ENCODE results near the gene FSTL4. TPM values are rescaled to one million over a fixed set of nuclear protein-coding genes. Genes with fewer than 3 reads are reported as not detected.

The FSTL4 gene
- polyA plus RNA-seq, 1 of the 3 experiments (the other 2 are of a cell fraction) = not detected

DNA sequence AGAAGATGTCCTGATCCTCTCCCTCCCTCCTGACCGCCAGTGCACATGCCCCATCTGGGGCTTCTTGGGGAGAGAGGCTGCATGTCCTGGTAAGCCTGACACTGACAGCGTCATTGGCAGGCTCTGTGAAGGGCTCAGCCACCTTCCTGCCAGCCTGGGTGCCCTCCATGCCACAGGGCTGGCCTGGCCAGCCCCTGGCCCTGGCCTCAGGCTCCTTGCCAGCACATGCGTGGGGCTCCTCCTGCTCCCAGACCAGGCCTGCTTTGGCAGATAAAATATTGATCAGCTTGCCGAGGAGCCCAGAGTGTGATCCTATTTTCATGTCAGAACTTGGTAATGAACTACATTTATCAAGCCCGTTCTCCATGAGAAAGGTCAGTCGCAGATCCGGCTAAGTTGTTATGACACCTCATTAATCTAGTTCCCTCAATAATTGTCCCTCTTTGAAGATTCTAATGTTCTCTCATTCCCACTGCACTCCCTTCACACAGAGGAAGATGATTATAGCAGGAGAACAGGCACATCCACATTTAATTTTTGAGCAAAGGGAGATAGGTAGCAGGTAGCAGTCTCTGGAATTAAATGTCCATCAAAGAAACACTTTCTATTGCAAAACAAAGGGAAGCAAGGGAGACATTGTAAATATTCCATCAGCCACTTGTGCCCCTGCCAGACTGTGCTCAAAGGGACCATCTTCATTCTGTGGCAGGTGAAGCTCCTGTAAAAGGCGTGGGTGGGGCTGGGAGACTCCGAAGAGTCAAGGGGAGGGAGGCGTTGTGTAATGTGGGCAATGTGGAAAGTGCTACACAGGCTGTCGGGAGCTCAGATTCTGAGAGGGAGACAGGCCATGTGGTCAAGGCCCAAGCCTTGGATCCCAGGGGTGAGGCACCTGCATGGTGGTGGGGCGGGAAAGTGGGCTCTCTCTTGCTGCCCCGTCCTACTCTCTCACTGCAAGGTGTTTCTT is 288.6 kb downstream of the FSTL4 start:
- no peak overlapping the region for H3K4me3 ChIP-seq (ENCODE audit: low read depth in 2 of 2, low read length in 1 of 2)
- H3K4me1 ChIP-seq (ENCODE audit: control insufficient read depth in 1 of 2, insufficient read depth in 2 of 2, low read depth in 1 of 2, low read length in 1 of 2) = peaks cover 0 to 4% of the 10 kb centered on the region in 2 experiments; a peak in 1 of 4 replicates
- no peaks in the 10 kb centered on the region for H3K27me3 ChIP-seq (ENCODE audit: insufficient read depth)
- no peaks in the 10 kb centered on the region for H3F3A ChIP-seq (replicated peaks; ENCODE audit: insufficient read depth)
- H3K4me2 ChIP-seq = no peak overlapping the region
- H3K79me2 ChIP-seq (ENCODE audit: insufficient read depth) = no peaks in the 10 kb centered on the region
- no peaks in the 10 kb centered on the region for H3K36me3 ChIP-seq (replicated peaks in 1 of 2; ENCODE audit: control insufficient read depth in 1 of 2, insufficient read depth in 2 of 2, low read length in 1 of 2)
- TF ChIP-seq, protein P1, sequence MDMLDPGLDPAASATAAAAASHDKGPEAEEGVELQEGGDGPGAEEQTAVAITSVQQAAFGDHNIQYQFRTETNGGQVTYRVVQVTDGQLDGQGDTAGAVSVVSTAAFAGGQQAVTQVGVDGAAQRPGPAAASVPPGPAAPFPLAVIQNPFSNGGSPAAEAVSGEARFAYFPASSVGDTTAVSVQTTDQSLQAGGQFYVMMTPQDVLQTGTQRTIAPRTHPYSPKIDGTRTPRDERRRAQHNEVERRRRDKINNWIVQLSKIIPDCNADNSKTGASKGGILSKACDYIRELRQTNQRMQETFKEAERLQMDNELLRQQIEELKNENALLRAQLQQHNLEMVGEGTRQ (IDR thresholded peaks at IDR 0.05; ENCODE audit: borderline replicate concordance, low read depth, low read length) = no peak
- no peak for TF ChIP-seq GABPA (IDR thresholded peaks at IDR 0.05; ENCODE audit: low read depth)
- no peak for TF ChIP-seq RAD21 (IDR thresholded peaks at IDR 0.05; ENCODE audit: low read length)
- TF ChIP-seq, protein P2, sequence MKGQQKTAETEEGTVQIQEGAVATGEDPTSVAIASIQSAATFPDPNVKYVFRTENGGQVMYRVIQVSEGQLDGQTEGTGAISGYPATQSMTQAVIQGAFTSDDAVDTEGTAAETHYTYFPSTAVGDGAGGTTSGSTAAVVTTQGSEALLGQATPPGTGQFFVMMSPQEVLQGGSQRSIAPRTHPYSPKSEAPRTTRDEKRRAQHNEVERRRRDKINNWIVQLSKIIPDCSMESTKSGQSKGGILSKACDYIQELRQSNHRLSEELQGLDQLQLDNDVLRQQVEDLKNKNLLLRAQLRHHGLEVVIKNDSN (IDR thresholded peaks at IDR 0.05; ENCODE audit: borderline replicate concordance, low read depth) = no peak
- TF ChIP-seq, protein P3, sequence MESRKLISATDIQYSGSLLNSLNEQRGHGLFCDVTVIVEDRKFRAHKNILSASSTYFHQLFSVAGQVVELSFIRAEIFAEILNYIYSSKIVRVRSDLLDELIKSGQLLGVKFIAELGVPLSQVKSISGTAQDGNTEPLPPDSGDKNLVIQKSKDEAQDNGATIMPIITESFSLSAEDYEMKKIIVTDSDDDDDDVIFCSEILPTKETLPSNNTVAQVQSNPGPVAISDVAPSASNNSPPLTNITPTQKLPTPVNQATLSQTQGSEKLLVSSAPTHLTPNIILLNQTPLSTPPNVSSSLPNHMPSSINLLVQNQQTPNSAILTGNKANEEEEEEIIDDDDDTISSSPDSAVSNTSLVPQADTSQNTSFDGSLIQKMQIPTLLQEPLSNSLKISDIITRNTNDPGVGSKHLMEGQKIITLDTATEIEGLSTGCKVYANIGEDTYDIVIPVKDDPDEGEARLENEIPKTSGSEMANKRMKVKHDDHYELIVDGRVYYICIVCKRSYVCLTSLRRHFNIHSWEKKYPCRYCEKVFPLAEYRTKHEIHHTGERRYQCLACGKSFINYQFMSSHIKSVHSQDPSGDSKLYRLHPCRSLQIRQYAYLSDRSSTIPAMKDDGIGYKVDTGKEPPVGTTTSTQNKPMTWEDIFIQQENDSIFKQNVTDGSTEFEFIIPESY (IDR thresholded peaks at IDR 0.05; ENCODE audit: borderline replicate concordance, low read depth) = no peak
- TF ChIP-seq, protein P4, sequence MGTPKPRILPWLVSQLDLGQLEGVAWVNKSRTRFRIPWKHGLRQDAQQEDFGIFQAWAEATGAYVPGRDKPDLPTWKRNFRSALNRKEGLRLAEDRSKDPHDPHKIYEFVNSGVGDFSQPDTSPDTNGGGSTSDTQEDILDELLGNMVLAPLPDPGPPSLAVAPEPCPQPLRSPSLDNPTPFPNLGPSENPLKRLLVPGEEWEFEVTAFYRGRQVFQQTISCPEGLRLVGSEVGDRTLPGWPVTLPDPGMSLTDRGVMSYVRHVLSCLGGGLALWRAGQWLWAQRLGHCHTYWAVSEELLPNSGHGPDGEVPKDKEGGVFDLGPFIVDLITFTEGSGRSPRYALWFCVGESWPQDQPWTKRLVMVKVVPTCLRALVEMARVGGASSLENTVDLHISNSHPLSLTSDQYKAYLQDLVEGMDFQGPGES (IDR thresholded peaks at IDR 0.05; ENCODE audit: low read depth, low read length) = no peak
- TF ChIP-seq ELF1 (IDR thresholded peaks at IDR 0.05) = no peak
- TF ChIP-seq, protein P5, sequence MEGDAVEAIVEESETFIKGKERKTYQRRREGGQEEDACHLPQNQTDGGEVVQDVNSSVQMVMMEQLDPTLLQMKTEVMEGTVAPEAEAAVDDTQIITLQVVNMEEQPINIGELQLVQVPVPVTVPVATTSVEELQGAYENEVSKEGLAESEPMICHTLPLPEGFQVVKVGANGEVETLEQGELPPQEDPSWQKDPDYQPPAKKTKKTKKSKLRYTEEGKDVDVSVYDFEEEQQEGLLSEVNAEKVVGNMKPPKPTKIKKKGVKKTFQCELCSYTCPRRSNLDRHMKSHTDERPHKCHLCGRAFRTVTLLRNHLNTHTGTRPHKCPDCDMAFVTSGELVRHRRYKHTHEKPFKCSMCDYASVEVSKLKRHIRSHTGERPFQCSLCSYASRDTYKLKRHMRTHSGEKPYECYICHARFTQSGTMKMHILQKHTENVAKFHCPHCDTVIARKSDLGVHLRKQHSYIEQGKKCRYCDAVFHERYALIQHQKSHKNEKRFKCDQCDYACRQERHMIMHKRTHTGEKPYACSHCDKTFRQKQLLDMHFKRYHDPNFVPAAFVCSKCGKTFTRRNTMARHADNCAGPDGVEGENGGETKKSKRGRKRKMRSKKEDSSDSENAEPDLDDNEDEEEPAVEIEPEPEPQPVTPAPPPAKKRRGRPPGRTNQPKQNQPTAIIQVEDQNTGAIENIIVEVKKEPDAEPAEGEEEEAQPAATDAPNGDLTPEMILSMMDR (IDR thresholded peaks at IDR 0.05) = no peak
- ChIA-PET POLR2A (no interaction called here), CTCF (interaction anchor here (1.2 to 2.0 kb wide), 2 partner anchors 15 to 213 kb away, joined by 3 to 6 read pairs; no protein-coding TSS in a partner anchor)
- WGBS (ENCODE audit: low lambda C conversion rate) = 46% methylated on average over 11 of the region's 13 CpGs
- H3K27ac ChIP-seq (ENCODE audit: low read depth in 2 of 2, low read length in 1 of 2) = no peak overlapping the region
- no peaks in the 10 kb centered on the region for H3K9me2 ChIP-seq
- no peaks in the 10 kb centered on the region for H3K9me3 ChIP-seq
- DNase-seq = no peak
- H3K9ac ChIP-seq = no peak overlapping the region
- H2AFZ ChIP-seq (ENCODE audit: low read depth) = no peak overlapping the region
- no peaks in the 10 kb centered on the region for H4K20me1 ChIP-seq (ENCODE audit: insufficient read depth)

All from SK-N-SH (cell line).